Muscle layer of duodenum (tissue), 2 donors: ENCODE measurements around the gene LYPD6.

Experiments
- H3K27ac ChIP-seq: one replicate; pipeline ENCODE4 v1.7.0; 2013; ENCODE audit warnings: mild to moderate bottlenecking, low read length
- H3K27me3 ChIP-seq: one replicate; pipeline ENCODE4 v1.7.0; 2013; ENCODE audit warnings: low read depth, mild to moderate bottlenecking, control low read depth, low read length
- H3K36me3 ChIP-seq, 2 donors: one replicate each; pipeline ENCODE4 v1.7.0; 2013; ENCODE audit warnings: low read length in 2 of 2, control low read depth in 1 of 2, mild to moderate bottlenecking in 1 of 2; ENCODE audit not compliant: insufficient read depth in 2 of 2, control insufficient read depth in 1 of 2
- H3K4me1 ChIP-seq, 2 donors: one replicate each; pipeline ENCODE4 v1.7.0; 2013; ENCODE audit warnings: low read length in 2 of 2, mild to moderate bottlenecking in 2 of 2, control low read depth in 1 of 2, moderate library complexity in 1 of 2; ENCODE audit not compliant: insufficient read depth in 2 of 2, control insufficient read depth in 1 of 2
- H3K4me3 ChIP-seq, 2 donors: one replicate each; pipeline ENCODE4 v1.7.0; 2013; ENCODE audit warnings: low read length in 2 of 2, low read depth in 1 of 2, mild to moderate bottlenecking in 1 of 2
- H3K9me3 ChIP-seq, 2 donors: one replicate each; pipeline ENCODE4 v1.7.0; 2013; ENCODE audit warnings: low read length in 2 of 2, control low read depth in 1 of 2, mild to moderate bottlenecking in 1 of 2; ENCODE audit not compliant: control insufficient read depth in 1 of 2
- donor health status: healthy.

The LYPD6 gene

GRCh38 chr2:149438330-149438960 is 108.1 kb downstream of the LYPD6 start:
- Histone ChIP-seq H3K4me3 (no peak overlapping the region), H3K9me3 (no peaks in the 10 kb centered on the region), H3K27ac (no peak overlapping the region), H3K4me1 (no peaks in the 10 kb centered on the region), H3K27me3 (no peaks in the 10 kb centered on the region), H3K36me3 (no peaks in the 10 kb centered on the region)

- H3K9me3 ChIP-seq, result no peaks in the 10 kb centered on the region
- no peaks in the 10 kb centered on the region for H3K36me3 ChIP-seq
- no peaks in the 10 kb centered on the region for H3K4me1 ChIP-seq
- H3K27me3 ChIP-seq, result no peaks in the 10 kb centered on the region
- H3K4me3 ChIP-seq, result no peak overlapping the region
- no peak overlapping the region for H3K27ac ChIP-seq
Measured at GRCh38 chr2:149441255-149441654, 110.9 kb downstream of the LYPD6 start.

- Histone ChIP-seq H3K27ac (no peak overlapping the region), H3K4me3 (no peak overlapping the region), H3K4me1 (no peaks in the 10 kb centered on the region), H3K9me3 (no peaks in the 10 kb centered on the region), H3K27me3 (no peaks in the 10 kb centered on the region), H3K36me3 (no peaks in the 10 kb centered on the region)
Measured at GRCh38 chr2:149442346-149442745, 112.0 kb downstream of the LYPD6 start.

- no peaks in the 10 kb centered on the region for H3K9me3 ChIP-seq
- H3K27me3 ChIP-seq, result no peaks in the 10 kb centered on the region
Measured at GRCh38 chr2:149443150-149443549, 112.8 kb downstream of the LYPD6 start.

GRCh38 chr2:149446748-149447147 is 116.4 kb downstream of the LYPD6 start:
- no peaks in the 10 kb centered on the region for H3K36me3 ChIP-seq
- no peaks in the 10 kb centered on the region for H3K27me3 ChIP-seq
- no peak overlapping the region for H3K4me3 ChIP-seq
- no peak overlapping the region for H3K27ac ChIP-seq
- no peaks in the 10 kb centered on the region for H3K4me1 ChIP-seq
- no peaks in the 10 kb centered on the region for H3K9me3 ChIP-seq

More at GRCh38 chr2:149443150-149443549, 112.8 kb downstream of the LYPD6 start:
- Histone ChIP-seq H3K36me3 (no peaks in the 10 kb centered on the region), H3K4me1 (no peaks in the 10 kb centered on the region), H3K4me3 (no peak overlapping the region), H3K27ac (no peak overlapping the region)

GRCh38 chr2:149448315-149448714 is 117.9 kb downstream of the LYPD6 start:
- Histone ChIP-seq H3K27ac (no peak overlapping the region), H3K27me3 (no peaks in the 10 kb centered on the region), H3K4me3 (no peak overlapping the region), H3K4me1 (no peaks in the 10 kb centered on the region), H3K36me3 (no peaks in the 10 kb centered on the region), H3K9me3 (no peaks in the 10 kb centered on the region)

GRCh38 chr2:149449017-149449416 is 118.6 kb downstream of the LYPD6 start:
- Histone ChIP-seq H3K27me3 (no peaks in the 10 kb centered on the region), H3K27ac (no peak overlapping the region), H3K9me3 (no peaks in the 10 kb centered on the region), H3K36me3 (no peaks in the 10 kb centered on the region), H3K4me1 (no peaks in the 10 kb centered on the region), H3K4me3 (no peak overlapping the region)

GRCh38 chr2:149451417-149452165 is 121.2 kb downstream of the LYPD6 start:
- no peaks in the 10 kb centered on the region for H3K36me3 ChIP-seq
- H3K4me1 ChIP-seq, result no peaks in the 10 kb centered on the region
- no peaks in the 10 kb centered on the region for H3K27me3 ChIP-seq
- H3K27ac ChIP-seq, result no peak overlapping the region
- H3K9me3 ChIP-seq, result no peaks in the 10 kb centered on the region
- H3K4me3 ChIP-seq, result no peak overlapping the region

GRCh38 chr2:149456285-149456684 is 125.9 kb downstream of the LYPD6 start:
- no peaks in the 10 kb centered on the region for H3K4me1 ChIP-seq
- no peaks in the 10 kb centered on the region for H3K36me3 ChIP-seq
- peaks cover 0 to 5% of the 10 kb centered on the region in 2 donors for H3K9me3 ChIP-seq
- H3K27ac ChIP-seq, result no peak overlapping the region
- H3K27me3 ChIP-seq, result no peaks in the 10 kb centered on the region
- H3K4me3 ChIP-seq, result no peak overlapping the region

- Histone ChIP-seq H3K4me1 (no peaks in the 10 kb centered on the region), H3K27ac (no peak overlapping the region), H3K27me3 (no peaks in the 10 kb centered on the region), H3K9me3 (peaks cover 5% of the 10 kb centered on the region in 2 donors), H3K4me3 (no peak overlapping the region), H3K36me3 (no peaks in the 10 kb centered on the region)
Measured at GRCh38 chr2:149458502-149458901, 128.1 kb downstream of the LYPD6 start.

- no peaks in the 10 kb centered on the region for H3K27me3 ChIP-seq
- H3K4me3 ChIP-seq, result no peak overlapping the region
- no peaks in the 10 kb centered on the region for H3K36me3 ChIP-seq
- peaks cover 0 to 5% of the 10 kb centered on the region in 2 donors for H3K9me3 ChIP-seq
- no peaks in the 10 kb centered on the region for H3K4me1 ChIP-seq
- H3K27ac ChIP-seq, result no peak overlapping the region
Measured at GRCh38 chr2:149463328-149464002, 133.1 kb downstream of the LYPD6 start.
